Ishikawa (cell line): ENCODE results near the gene SLC26A4.

Experiments used
- CEBPB ChIP-seq: IDR thresholded peaks from 2 replicates; pipeline ENCODE4 v1.6.1; 2012
- CREB1 ChIP-seq: IDR thresholded peaks from 2 replicates; pipeline ENCODE4 v1.6.1; 2012; ENCODE audit warnings: low read depth
- EGR1 ChIP-seq: IDR thresholded peaks from 2 replicates; pipeline ENCODE4 v1.6.1; 2012
- EP300 ChIP-seq: IDR thresholded peaks from 2 replicates; pipeline ENCODE4 v1.6.1; 2012; ENCODE audit warnings: borderline replicate concordance
- FOXM1 ChIP-seq: IDR thresholded peaks from 2 replicates; pipeline ENCODE4 v1.6.1; 2012; ENCODE audit warnings: low read depth, borderline replicate concordance
- MAX ChIP-seq: IDR thresholded peaks from 2 replicates; pipeline ENCODE4 v1.6.1; 2012
- RAD21 ChIP-seq: IDR thresholded peaks from 2 replicates; pipeline ENCODE4 v1.6.1; 2012; ENCODE audit warnings: low read depth
- REST ChIP-seq: IDR thresholded peaks from 2 replicates; pipeline ENCODE4 v1.6.1; 2012; ENCODE audit warnings: low read depth, mild to moderate bottlenecking
- TAF1 ChIP-seq: IDR thresholded peaks from 2 replicates; pipeline ENCODE4 v1.6.1; 2012; ENCODE audit warnings: low read depth, mild to moderate bottlenecking
- TCF12 ChIP-seq: IDR thresholded peaks from 2 replicates; pipeline ENCODE4 v1.6.1; 2012; ENCODE audit warnings: low read depth
- TEAD4 ChIP-seq: IDR thresholded peaks from 2 replicates; pipeline ENCODE4 v1.6.1; 2012
- USF1 ChIP-seq: IDR thresholded peaks from 2 replicates; pipeline ENCODE4 v1.6.1; 2012
- YY1 ChIP-seq: IDR thresholded peaks from 2 replicates; pipeline ENCODE4 v1.6.1; 2012; ENCODE audit warnings: low read depth

- TF ChIP-seq TAF1 (no peak), RAD21 (no peak), EP300 (no peak), MAX (no peak), REST (no peak), CREB1 (no peak), YY1 (no peak), FOXM1 (no peak), TCF12 (no peak), USF1 (no peak), TEAD4 (no peak), CEBPB (no peak), EGR1 (no peak)
Observed at GRCh38 chr7:107754642-107755041, 94.0 kb downstream of the SLC26A4 start.
